K562 (cell line): Measurements from ENCODE around the gene FMNL2. TPM values are rescaled to one million over a fixed set of nuclear protein-coding genes. Genes with fewer than 3 reads are reported as not detected.
A peak's percentile ranks its signal among the peaks of the same experiment; 100 is the strongest.

Experiments used
- ATAC-seq: fragments of 200-7000 bp; cut with Tn5 transposase; 3 replicates; pipeline ENCODE4 v1.9.1; 2020; ENCODE audit warnings: moderate library complexity
- BruUV-seq: library from RNA; stranded (reverse); fragments of 400-500 nt; replicated peaks from 2 replicates; lab custom pipeline; 2021; lab: Mats Ljungman, UMichigan
- CTCF ChIA-PET: fragments of 300-600 bp; formaldehyde crosslinking; extraction: SDS; loops from one replicate; lab custom pipeline; 2021; ENCODE audit warnings: low intra/inter-chr PET ratio; lab: Yijun Ruan, JAX
- POLR2A ChIA-PET: fragments of 300-600, 350-650 bp; sonication (Branson Sonifier 250); formaldehyde crosslinking; extraction: SDS; loops from one replicate; lab custom pipeline; 2021; ENCODE audit warnings: antibody characterized with exemption, inconsistent platforms; lab: Yijun Ruan, JAX
- DNase-seq, 4 experiments: peaks; one replicate each; pipeline versions ENCODE4 v3.0.0 to v3.0.0-alpha.2; 2011 to 2018; ENCODE audit warnings: low spot score in 3 of 4, mixed read lengths in 3 of 4; ENCODE audit errors: extremely low read depth in 1 of 4
- FAIRE-seq: peaks from 2 replicates; lab custom pipeline; 2011; peaks lifted over from hg19 to GRCh38; lab: Jason Lieb, UNC
- H2AFZ ChIP-seq: 2 replicates; pipeline ENCODE4 v1.6.0; 2011; ENCODE audit warnings: low read depth, low read length, control low read depth, inconsistent platforms
- H3K27ac ChIP-seq: fragments of 200-600 bp; 3 replicates; pipeline ENCODE4 v1.8.0; 2011; ENCODE audit warnings: low read depth, mild to moderate bottlenecking, control low read depth, inconsistent platforms, low read length, moderate library complexity, mixed read lengths; ENCODE audit errors: extremely low read depth
- H3K27me3 ChIP-seq, 2 experiments: fragments of 300-600 bp in 1 of 2; 2 replicates in 1 of 2; 3 replicates in 1 of 2; pipeline versions ENCODE4 v1.6.0 to v1.8.0; 2011; ENCODE audit warnings: inconsistent platforms in 2 of 2, low read length in 2 of 2, mild to moderate bottlenecking in 1 of 2, mixed read lengths in 1 of 2, moderate library complexity in 1 of 2; ENCODE audit not compliant: control insufficient read depth in 2 of 2, insufficient read depth in 2 of 2
- H3K36me3 ChIP-seq: fragments of 300-600 bp; 3 replicates; pipeline ENCODE4 v1.8.0; 2011; ENCODE audit warnings: mild to moderate bottlenecking, low read length, inconsistent platforms; ENCODE audit not compliant: control insufficient read depth, insufficient read depth
- H3K4me1 ChIP-seq, 2 experiments: fragments of 200-600 bp in 1 of 2; replicated peaks in 1 of 2; 2 replicates in 1 of 2; 3 replicates in 1 of 2; pipeline versions ENCODE4 v1.5.1 to v1.8.0; 2011; ENCODE audit warnings: inconsistent platforms in 2 of 2, low read length in 2 of 2, mild to moderate bottlenecking in 1 of 2, mixed read lengths in 1 of 2, moderate library complexity in 1 of 2; ENCODE audit not compliant: control insufficient read depth in 2 of 2, insufficient read depth in 2 of 2
- H3K4me2 ChIP-seq: 2 replicates; pipeline ENCODE4 v1.6.1; 2011; ENCODE audit warnings: low read length, control low read depth, inconsistent platforms, mixed read lengths; ENCODE audit not compliant: insufficient read depth
- H3K4me3 ChIP-seq: fragments of 200-600 bp; sonication (generic), shearing (Covaris generic); 2 replicates; pipeline ENCODE4 v1.5.1; 2016; ENCODE audit warnings: control low read depth, inconsistent platforms
- H3K79me2 ChIP-seq: fragments of 200-600 bp; 3 replicates; pipeline ENCODE4 v1.8.0; 2011; ENCODE audit warnings: low read length, inconsistent platforms; ENCODE audit not compliant: control insufficient read depth, insufficient read depth
- H3K9ac ChIP-seq, 2 experiments: 2 replicates each; pipeline versions ENCODE4 v1.6.0 to v1.6.1; 2011; ENCODE audit warnings: low read depth in 2 of 2, low read length in 2 of 2, control low read depth in 1 of 2, inconsistent platforms in 1 of 2, mild to moderate bottlenecking in 1 of 2, mixed read lengths in 1 of 2; ENCODE audit not compliant: insufficient read depth in 1 of 2
- H3K9me1 ChIP-seq: one replicate; pipeline ENCODE4 v1.6.0; 2011; ENCODE audit warnings: inconsistent platforms, mild to moderate bottlenecking, low read length, moderate library complexity; ENCODE audit not compliant: control insufficient read depth, insufficient read depth
- H3K9me3 ChIP-seq: replicated peaks from 2 replicates; pipeline ENCODE4 v1.5.1; 2011; ENCODE audit warnings: low read depth, low read length, inconsistent platforms; ENCODE audit not compliant: control insufficient read depth, insufficient read depth
- H4K20me1 ChIP-seq: replicated peaks from 2 replicates; pipeline ENCODE4 v1.6.1; 2011; ENCODE audit warnings: low read length, inconsistent platforms, mixed read lengths; ENCODE audit not compliant: control insufficient read depth, insufficient read depth
- MAFG ChIP-seq: fragments of 450-650 bp; conservative IDR thresholded peaks from 2 replicates; pipeline ENCODE4 v1.6.1; 2016; ENCODE audit warnings: missing genetic modification characterization, missing compliant biosample characterization
- NFYB ChIP-seq: IDR thresholded peaks from 2 replicates; pipeline ENCODE4 v1.6.1; 2011; ENCODE audit warnings: mild to moderate bottlenecking, moderate library complexity; ENCODE audit not compliant: insufficient read length; ENCODE audit errors: extremely low read depth
- TAL1 ChIP-seq: fragments of 450-650 bp; IDR thresholded peaks from 2 replicates; pipeline ENCODE4 v1.6.1; 2016; ENCODE audit warnings: mild to moderate bottlenecking
- ZKSCAN3 ChIP-seq: fragments of 250-450 bp; sonication (Bioruptor Pico); IDR thresholded peaks from 2 replicates; pipeline ENCODE4 v1.4.0; 2020
- ZNF316 ChIP-seq: fragments of 450-650 bp; IDR thresholded peaks from 2 replicates; pipeline ENCODE4 v1.6.1; 2016
- ZNF444 ChIP-seq: fragments of 250-450 bp; sonication (Bioruptor Pico); IDR thresholded peaks from 2 replicates; pipeline ENCODE4 v1.4.0; 2020; ENCODE audit warnings: mild to moderate bottlenecking, moderate library complexity
- ZSCAN29 ChIP-seq: fragments of 450-650 bp; IDR thresholded peaks from 2 replicates; pipeline ENCODE4 v1.6.1; 2017
- WGBS: fragments of 100-300 bp; shearing (Covaris generic); methylation state at CpG from one replicate; pipeline ENCODE4 v1.1.6; 2016; ENCODE audit warnings: low coverage, mixed read lengths; ENCODE audit not compliant: insufficient coverage; ENCODE audit errors: missing lambda C conversion rate; 5-methylcytosine and 5-hydroxymethylcytosine counted together
- in situ Hi-C: fragments of 300-500 bp; cut with MboI; formaldehyde crosslinking; loops from 4 replicates; pipeline ENCODE4 v1.15.0; 2018; ENCODE audit warnings: inconsistent platforms, mixed read lengths
- intact Hi-C: fragments of 100-400 bp; cut with micrococcal nuclease; formaldehyde crosslinking; loops from 2 replicates; pipeline ENCODE4 v1.14.2; 2022
- polyA plus RNA-seq, 8 experiments: library from polyadenylated mRNA; depleted of rRNA in 4 of 8; stranded (reverse) in 5 of 8; unstranded in 3 of 8; fragments of >200 nt; fragmentation: Nextera tagmentation in 2 of 8; fragmentation: Illumina TruSeq in 1 of 8; extraction: Ambion mirVana in 2 of 8; extraction: Trizol in 1 of 8; gene quantifications; 2 replicates each; pipeline versions ENCODE4 v1.2.1 to v1.2.3, GENCODE V29; 2011 to 2014; ENCODE audit warnings: inconsistent platforms in 1 of 8, missing spikeins in 1 of 8
- total RNA-seq, 7 experiments: library from RNA; depleted of rRNA in 6 of 7; stranded (reverse); fragments of >200 nt in 6 of 7; fragmentation: Illumina TruSeq in 2 of 7; extraction: Trizol in 2 of 7; gene quantifications; 2 replicates each; pipeline versions ENCODE4 v1.2.1 to v1.2.3, GENCODE V29; 2011 to 2021; ENCODE audit warnings: low replicate concordance in 1 of 7
- TF ChIP-seq, protein P1 (sequence below): fragments of 250-450 bp; sonication (Bioruptor Pico); IDR thresholded peaks from 2 replicates; pipeline ENCODE4 v1.5.0; 2020; ENCODE audit warnings: mild to moderate bottlenecking

The FMNL2 gene
- total and polyA plus RNA-seq, 9 of the 15 experiments (the other 6 are each of a cell fraction or from before 2014, with no cell fraction given): 0.15 to 0.49 (median 0.24) TPM; not detected in 1

DNA sequence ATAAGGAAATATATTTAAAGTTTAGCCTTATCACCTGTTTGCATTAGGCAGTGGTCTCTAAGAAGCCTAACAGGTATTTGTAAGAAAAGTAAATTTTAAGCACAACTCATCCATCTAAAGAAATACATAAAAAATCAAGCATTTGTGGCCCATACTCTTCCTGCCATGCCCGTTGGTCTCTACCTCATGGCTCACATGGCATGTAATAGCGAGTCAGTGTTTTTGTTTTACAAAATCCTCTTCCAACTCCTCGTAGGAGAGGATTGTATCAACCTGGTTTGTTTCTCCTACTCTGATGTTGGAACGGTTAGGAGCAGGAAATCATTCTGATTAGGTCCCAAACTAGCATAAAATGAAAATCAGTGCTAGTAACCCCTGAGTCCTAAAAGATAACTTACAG lies 91.8 kb downstream of the FMNL2 start:
- H4K20me1 ChIP-seq: no peaks in the 10 kb centered on the region
- H2AFZ ChIP-seq: no peak overlapping the region
- no peak overlapping the region for H3K9ac ChIP-seq
- H3K9me3 ChIP-seq: no peaks in the 10 kb centered on the region
- ATAC-seq (no peak), FAIRE-seq (no peak), DNase-seq (no peak)
- H3K9me1 ChIP-seq: no peaks in the 10 kb centered on the region
- ChIA-PET POLR2A (no interaction called here), CTCF (no interaction called here)
- intact Hi-C loops (no loop called here), in situ Hi-C loops (no loop called here)
- BruUV-seq: no TSS peak
- H3K79me2 ChIP-seq: no peaks in the 10 kb centered on the region
- no peaks in the 10 kb centered on the region for H3K36me3 ChIP-seq
- no peaks in the 10 kb centered on the region; a peak in 1 of 5 replicates for H3K27me3 ChIP-seq
- TF ChIP-seq, protein P1, sequence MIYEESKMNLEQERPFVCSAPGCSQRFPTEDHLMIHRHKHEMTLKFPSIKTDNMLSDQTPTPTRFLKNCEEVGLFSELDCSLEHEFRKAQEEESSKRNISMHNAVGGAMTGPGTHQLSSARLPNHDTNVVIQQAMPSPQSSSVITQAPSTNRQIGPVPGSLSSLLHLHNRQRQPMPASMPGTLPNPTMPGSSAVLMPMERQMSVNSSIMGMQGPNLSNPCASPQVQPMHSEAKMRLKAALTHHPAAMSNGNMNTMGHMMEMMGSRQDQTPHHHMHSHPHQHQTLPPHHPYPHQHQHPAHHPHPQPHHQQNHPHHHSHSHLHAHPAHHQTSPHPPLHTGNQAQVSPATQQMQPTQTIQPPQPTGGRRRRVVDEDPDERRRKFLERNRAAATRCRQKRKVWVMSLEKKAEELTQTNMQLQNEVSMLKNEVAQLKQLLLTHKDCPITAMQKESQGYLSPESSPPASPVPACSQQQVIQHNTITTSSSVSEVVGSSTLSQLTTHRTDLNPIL: no peak
- no peak for TF ChIP-seq ZKSCAN3 (CRISPR knock-in tag)
- TF ChIP-seq TAL1: no peak
- no peak for TF ChIP-seq ZSCAN29
- no peak overlapping the region for H3K27ac ChIP-seq
- no peak overlapping the region for H3K4me3 ChIP-seq
- H3K4me2 ChIP-seq: no peak overlapping the region
- no peaks in the 10 kb centered on the region for H3K4me1 ChIP-seq
- WGBS: 0% methylated on average over 4 of the region's 4 CpGs

DNA sequence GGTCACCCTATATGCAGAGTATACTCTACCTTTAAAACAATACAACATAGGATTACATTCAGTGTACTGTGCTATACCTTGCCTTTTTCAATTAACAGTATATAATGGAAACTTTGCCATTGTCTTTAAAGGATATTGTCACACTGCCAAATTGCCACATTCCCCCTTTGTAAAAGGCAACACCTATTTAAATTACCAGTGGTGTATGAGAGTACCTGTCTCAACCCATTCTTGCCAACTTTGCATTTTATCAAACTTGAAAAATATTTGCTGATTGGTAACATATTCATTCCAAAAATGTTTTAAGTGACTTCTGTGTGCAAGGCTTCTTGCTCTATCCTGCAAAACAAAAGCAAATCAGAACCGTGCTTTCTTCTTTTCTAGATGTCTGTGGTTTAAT lies 92.9 kb downstream of the FMNL2 start:
- 0 out of 2 replicates have a peak, but pooled peaks have one; percentile 18 for TF ChIP-seq MAFG
- peak; percentile 29; the same call in 1 of the 2 replicates for TF ChIP-seq ZNF316
- TF ChIP-seq NFYB: no peak
- TF ChIP-seq ZNF444 (CRISPR knock-in tag): no peak
- TF ChIP-seq, all 486 proteins: peak for 2
- 0% methylated on average over 1 of the region's 1 CpG for WGBS
- H4K20me1 ChIP-seq: no peaks in the 10 kb centered on the region

More for the DNA sequence above, 92.9 kb downstream of the FMNL2 start:
- no peak for ATAC-seq
- FAIRE-seq: no peak
- no peaks in the 10 kb centered on the region for H3K9me3 ChIP-seq
- no peaks in the 10 kb centered on the region for H3K4me1 ChIP-seq
- H3K27me3 ChIP-seq: peaks cover 0 to 3% of the 10 kb centered on the region in 2 experiments; a peak in 1 of 5 replicates
- intact Hi-C loops (no loop called here), in situ Hi-C loops (no loop called here)
- H3K4me3 ChIP-seq: no peak overlapping the region
- ChIA-PET POLR2A (no interaction called here), CTCF (no interaction called here)
- H3K79me2 ChIP-seq: no peaks in the 10 kb centered on the region
- no peak overlapping the region for H3K4me2 ChIP-seq
- no peak overlapping the region for H3K27ac ChIP-seq
- no peaks in the 10 kb centered on the region for H3K36me3 ChIP-seq
- no peak overlapping the region for H2AFZ ChIP-seq
- no peak overlapping the region for H3K9ac ChIP-seq
- no peaks in the 10 kb centered on the region for H3K9me1 ChIP-seq
- no peak for DNase-seq
- BruUV-seq: no TSS peak
